HCT116 (cell line): ENCODE data around the gene TRHDE.

Experiments used
- CEBPB ChIP-seq: IDR thresholded peaks from 2 replicates; pipeline ENCODE4 v1.6.1; 2012; ENCODE audit warnings: low read depth
- CTCF ChIP-seq, 3 experiments: fragments of 200-600 bp in 1 of 3; sonication (generic) in 1 of 3; IDR thresholded peaks in 2 of 3; conservative IDR thresholded peaks in 1 of 3; 2 replicates each; pipeline ENCODE4 v1.5.1; 2012 to 2017; ENCODE audit warnings: low read depth in 2 of 3, low read length in 2 of 3, antibody characterized with exemption in 1 of 3, borderline replicate concordance in 1 of 3, control low read depth in 1 of 3, mild to moderate bottlenecking in 1 of 3, mixed read lengths in 1 of 3, mixed run types in 1 of 3, moderate library complexity in 1 of 3; ENCODE audit not compliant: insufficient read depth in 1 of 3
- POLR2A ChIP-seq: IDR thresholded peaks from 2 replicates; pipeline ENCODE4 v1.7.0; 2011; ENCODE audit warnings: borderline replicate concordance; ENCODE audit not compliant: insufficient read depth, insufficient read length; ENCODE audit errors: extremely low read depth
- POLR2AphosphoS5 ChIP-seq: IDR thresholded peaks from 2 replicates; pipeline ENCODE4 v1.6.1; 2011; ENCODE audit warnings: mild to moderate bottlenecking, low read depth, low read length, moderate library complexity
- REST ChIP-seq: IDR thresholded peaks from 2 replicates; pipeline ENCODE4 v1.6.1; 2012; ENCODE audit warnings: low read depth
- ZNF274 ChIP-seq: fragments of 200-500 bp; sonication (Bioruptor generic); IDR thresholded peaks from 2 replicates; pipeline ENCODE4 v1.6.1; 2014; ENCODE audit warnings: mild to moderate bottlenecking, low read depth, low read length, inconsistent platforms

- TF ChIP-seq POLR2A (no peak), CEBPB (no peak), POLR2AphosphoS5 (no peak), CTCF (IDR thresholded peaks at IDR 0.05 in 2 of 3, conservative IDR thresholded peaks at IDR 0.05 in 1 of 3; ENCODE audit: borderline replicate concordance in 1 of 3, insufficient read depth in 1 of 3, low read depth in 2 of 3, low read length in 2 of 3) (peak in 2 of 3 experiments; percentile 45 to 56; a peak in 4 of 6 replicates), ZNF274 (no peak), REST (no peak)
Measured at GRCh38 chr12:72699362-72699761, 427.2 kb downstream of the TRHDE start.
